Measurements from ENCODE around the gene PRKACA.

GRCh38 chr19:14089662-14090508, 27.7 kb downstream of the PRKACA start:
- TF ChIP-seq CTCF (IDR thresholded peaks at IDR 0.05) (peak in 2 of 5 experiments; percentile 34 to 43), POLR2A (IDR thresholded peaks at IDR 0.05) (no peak), EP300 (IDR thresholded peaks at IDR 0.05) (no peak)
